Measurements from ENCODE around the gene GALE.
A peak's percentile ranks its signal among the peaks of the same experiment; 100 is the strongest.
"Not testable (repeated sequence)": the region's sequence is repeated elsewhere in the genome, so short reads cannot be mapped to it uniquely, and the experiment has no call there.

Gene GALE

GRCh38 chr1:23800400-23801337, at the start of gene GALE:
GALE (minus strand) TSS chr1:23800754; CDS start chr1:23799007, 1,747 bp downstream.
- peak; percentile 96 to 98 (median 97) for DNase-seq (ENCODE audit: low read depth in 3 of 3)

DNA sequence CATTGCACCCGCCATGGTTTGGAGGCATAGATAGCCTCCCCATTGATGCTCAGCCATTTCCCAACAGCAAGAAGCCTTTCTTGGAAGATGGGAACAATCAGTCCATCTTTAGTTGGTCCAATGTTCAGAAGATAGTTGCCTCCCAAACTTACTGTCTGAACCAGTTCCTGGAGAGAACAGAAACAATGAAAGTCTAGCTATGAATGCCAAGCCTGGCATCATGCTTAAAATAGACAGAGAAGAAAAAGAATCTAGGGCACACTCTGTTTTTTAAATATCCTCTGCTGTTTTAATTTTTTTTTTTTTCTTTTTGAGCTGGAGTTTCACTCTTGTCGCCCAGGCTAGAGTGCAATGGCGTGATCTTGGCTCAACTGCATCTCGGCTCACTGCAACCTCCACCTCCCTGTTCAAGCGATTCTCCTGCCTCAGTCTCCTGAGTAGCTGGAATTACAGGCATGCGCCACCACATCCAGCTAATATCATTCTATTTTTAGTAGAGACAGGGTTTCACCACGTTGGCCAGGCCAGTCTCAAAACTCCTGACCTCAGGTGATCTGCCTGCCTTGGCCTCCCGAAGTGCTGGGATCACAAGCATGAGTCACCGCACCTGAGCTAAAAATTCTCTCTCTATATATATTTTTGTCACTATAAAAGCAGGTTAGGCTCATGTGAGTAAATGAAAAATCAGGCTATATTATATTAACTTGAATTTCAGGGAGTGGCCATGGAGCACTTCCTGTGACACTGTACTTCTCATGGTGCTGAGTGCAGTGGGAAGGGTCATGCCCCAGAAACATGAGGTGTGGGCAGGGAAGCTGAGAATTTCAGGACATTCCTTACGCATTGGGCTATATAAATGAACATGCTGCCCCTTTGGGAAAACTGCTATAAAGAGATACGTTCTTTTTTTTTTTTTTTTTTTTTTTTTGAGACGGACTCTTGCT, 48.4 kb upstream of the GALE start:
- DNase-seq (ENCODE audit: low read depth in 3 of 3), result no peak

GRCh38 chr1:23847482-23848095, 47.0 kb upstream of the GALE start:
- DNase-seq (ENCODE audit: low read depth in 3 of 3), result not testable (repeated sequence)

GRCh38 chr1:23845163-23845562, 44.6 kb upstream of the GALE start:
- no peak for DNase-seq (ENCODE audit: low read depth in 3 of 3)

- no peak for DNase-seq (ENCODE audit: low read depth in 3 of 3)
Measured at GRCh38 chr1:23843644-23844043, 43.1 kb upstream of the GALE start.

- DNase-seq (ENCODE audit: low read depth in 3 of 3), result peak; percentile 54 to 59 (median 56)
Measured at GRCh38 chr1:23838401-23838866, 37.9 kb upstream of the GALE start.

DNA sequence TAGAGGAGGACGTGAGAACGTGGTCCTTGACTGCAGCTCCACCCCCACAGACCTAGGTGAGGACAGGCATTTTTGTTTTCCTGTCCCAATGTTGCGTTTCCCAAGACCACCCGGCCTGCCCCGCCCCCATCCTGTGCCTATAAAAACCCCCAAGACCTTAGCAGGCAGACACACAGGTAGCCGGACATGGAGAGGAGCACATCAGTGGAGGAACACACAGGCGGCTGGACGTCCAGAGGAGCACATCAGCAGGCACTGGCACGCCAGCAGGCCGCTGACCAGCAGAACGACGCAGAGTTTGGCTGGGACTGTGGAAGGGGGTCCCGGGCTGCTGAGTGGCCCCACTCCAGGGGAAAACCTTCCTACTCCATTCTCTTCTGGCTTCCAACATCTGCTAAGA, 37.4 kb upstream of the GALE start:
- DNase-seq (ENCODE audit: low read depth in 3 of 3), result peak in 1 of 3 experiments; percentile 2

GRCh38 chr1:23836037-23836436, 35.5 kb upstream of the GALE start:
- no peak for DNase-seq (ENCODE audit: low read depth in 3 of 3)

DNA sequence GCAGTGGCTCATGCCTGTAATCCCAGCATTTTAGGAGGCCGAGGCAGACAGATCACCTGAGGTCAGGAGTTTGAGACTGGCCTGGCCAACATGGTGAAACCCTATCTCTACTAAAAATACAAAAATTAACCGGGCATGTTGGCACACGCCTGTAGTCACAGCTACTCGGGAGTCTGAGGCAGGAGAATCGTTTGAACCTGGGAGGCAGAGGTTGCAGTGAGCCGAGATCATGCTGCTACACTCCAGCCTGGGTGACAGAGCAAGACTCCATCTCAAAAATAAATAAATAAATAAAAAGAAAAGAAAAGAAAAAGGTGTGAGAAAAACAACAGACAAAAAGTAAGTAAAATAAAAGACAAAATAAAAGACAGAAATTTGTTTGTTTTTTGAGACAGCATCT, 33.6 kb upstream of the GALE start:
- not testable (repeated sequence) for DNase-seq (ENCODE audit: low read depth in 3 of 3)

- no peak for DNase-seq (ENCODE audit: low read depth in 3 of 3)
Measured at GRCh38 chr1:23827717-23828116, 27.2 kb upstream of the GALE start.

DNA sequence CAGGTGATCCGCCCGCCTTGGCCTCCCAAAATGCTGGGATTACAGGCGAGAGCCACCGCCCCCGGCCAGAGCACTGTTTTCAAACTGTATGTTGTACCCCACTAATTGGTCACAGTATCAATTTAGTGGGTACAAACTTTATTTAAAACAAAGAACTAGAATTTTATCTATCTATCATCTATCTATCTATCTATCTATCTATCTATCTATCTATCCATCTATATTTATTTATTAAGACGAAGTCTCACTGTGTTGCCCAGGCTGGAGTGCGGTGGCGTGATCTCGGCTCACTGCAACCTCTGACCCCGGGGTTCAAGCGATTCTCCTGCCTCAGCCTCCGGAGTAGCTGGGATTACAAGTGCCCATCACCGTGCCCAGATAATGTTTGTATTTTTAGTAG, 26.0 kb upstream of the GALE start:
- not testable (repeated sequence) for DNase-seq (ENCODE audit: low read depth in 3 of 3)

- no peak for DNase-seq (ENCODE audit: low read depth in 3 of 3)
Measured at GRCh38 chr1:23825762-23826522, 25.4 kb upstream of the GALE start.

DNA sequence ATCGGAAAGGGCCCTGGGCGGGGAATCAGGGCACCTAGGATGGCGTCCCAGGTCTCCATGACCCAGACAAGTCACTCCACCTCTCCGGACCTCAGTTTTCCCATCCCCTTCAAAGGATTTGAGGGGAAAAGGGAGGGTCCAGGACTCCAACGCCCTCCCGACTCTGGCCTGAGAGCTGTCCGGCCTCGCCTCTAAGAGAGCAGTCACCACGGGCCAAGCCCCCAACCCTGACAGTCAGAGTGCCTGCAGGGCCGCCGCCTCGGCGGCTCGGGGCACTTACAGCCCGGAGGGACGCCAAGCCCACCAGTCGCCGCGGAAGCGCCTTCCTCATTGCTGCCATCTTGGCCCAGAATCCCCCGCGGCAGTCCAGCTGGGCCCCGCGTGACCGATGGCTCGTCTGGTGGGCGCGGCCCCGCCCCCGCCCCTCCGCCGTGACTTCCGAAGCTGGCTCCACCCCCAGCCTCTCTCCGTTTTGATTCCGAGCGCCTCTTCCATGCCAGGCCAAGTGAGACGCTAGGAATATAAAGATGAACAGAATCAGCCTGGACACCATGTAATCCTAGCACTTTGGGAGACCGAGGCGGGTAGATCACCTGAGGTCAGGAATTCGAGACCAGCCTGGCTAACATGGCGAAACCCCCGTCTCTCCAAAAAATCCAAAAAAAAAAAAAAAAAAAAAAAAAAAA, 24.7 kb upstream of the GALE start, which contains the start of gene HMGCL:
Gene HMGCL, minus strand, starts transcription at position 354 of the 686 bp plus-strand sequence. Its CDS starts 14 bp downstream, at position 340.
- peak; percentile 77 to 79 (median 78) for DNase-seq (ENCODE audit: low read depth in 3 of 3)

DNA sequence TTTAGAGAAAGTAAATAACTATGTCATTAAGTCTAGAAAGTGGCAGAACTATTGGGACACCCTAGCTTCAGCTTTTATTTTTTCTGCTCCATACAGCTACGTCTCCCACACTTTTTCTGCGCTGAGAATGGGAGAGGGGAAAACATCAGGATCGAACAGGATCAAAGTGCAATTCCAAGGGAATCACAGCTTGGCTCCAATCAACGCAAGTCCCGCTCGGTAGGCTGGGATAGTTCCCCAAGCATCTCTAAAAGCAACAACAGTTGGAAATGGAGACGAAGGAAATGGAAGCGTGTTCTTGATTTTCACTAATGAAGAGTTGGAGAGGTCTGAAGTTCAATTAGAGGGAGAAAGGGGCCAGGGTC, 24.1 kb upstream of the GALE start:
- no peak for DNase-seq (ENCODE audit: low read depth in 3 of 3)

DNA sequence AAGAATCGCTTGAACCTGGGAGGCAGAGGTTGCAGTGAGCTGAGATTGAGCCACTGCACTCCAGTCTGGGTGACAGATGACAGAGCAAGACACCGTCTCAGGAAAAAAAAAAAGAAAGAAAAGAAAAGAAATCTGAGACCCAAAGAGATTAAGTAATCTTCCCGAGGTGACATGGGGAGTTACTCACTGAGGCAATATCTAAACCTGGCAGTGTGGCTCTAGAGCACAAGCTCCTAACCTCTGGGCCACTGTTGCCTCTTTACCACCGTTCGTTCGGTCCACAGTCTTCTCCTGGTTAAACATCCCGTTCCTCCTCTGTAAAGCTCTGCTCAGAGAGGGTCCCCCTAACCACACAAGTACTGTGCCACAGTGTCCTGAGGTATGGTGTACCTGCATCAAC, 23.2 kb upstream of the GALE start:
- no peak for DNase-seq (ENCODE audit: low read depth in 3 of 3)

DNA sequence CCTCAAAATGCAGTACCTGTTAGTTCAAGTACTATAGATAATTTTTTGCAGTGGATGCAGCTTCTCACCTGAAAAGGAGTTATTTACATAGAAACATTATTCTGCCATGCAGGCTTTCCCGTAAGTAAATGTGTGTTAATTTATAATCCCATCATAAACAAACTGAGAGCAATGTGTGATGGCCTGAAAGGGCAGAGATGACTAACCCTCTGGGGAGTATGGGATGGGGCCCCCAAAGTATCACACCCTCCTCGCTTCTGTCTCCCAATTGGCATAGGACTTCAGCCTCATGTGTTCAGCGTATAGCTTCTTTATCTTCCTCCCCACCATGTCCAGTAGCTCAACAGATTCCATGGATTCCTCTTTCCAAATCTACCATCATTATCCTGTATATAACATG, 17.1 kb upstream of the GALE start:
- DNase-seq (ENCODE audit: low read depth in 3 of 3), result no peak

GRCh38 chr1:23816906-23817305, 16.4 kb upstream of the GALE start:
- no peak for DNase-seq (ENCODE audit: low read depth in 3 of 3)

DNA sequence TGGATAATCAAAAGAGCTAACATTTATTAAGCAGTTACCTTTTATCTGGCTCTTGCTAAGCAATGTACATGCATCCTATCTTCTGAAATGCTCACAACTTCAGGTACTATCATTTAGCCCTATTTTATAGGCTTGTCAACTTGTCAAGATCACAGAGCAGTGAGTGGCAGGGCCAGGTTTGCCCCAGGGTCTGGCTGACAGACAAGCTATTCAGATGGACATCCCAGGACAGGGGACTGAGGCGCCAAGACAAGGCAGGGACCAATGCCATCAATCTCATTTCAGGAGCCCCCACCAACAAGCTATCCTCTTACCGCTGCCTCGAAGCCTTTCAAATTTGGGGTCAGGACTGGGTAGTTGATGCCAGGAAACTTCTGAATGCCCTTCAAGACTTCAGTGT, 15.8 kb upstream of the GALE start:
- no peak for DNase-seq (ENCODE audit: low read depth in 3 of 3)

DNA sequence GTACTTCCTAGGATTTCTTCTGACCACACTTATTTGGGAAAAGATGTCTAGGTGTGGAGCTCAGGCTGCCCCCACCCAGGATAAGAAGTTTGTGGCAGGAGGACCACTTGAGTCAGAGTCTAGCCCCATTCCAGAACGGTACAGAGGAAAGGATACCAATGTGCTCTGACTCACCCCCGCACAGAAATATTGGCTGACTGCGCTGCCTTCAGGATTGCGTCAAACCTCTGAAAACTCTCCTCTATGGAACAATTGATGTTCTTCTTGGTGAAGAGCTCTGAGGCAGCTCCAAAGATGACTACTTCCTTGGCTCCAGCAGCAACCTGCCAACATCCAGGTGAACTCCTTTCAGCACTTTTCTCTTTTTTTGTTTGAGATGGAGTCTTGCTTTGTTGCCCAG, 13.5 kb upstream of the GALE start:
- no peak for DNase-seq (ENCODE audit: low read depth in 3 of 3)

- no peak for DNase-seq (ENCODE audit: low read depth in 3 of 3)
Measured at GRCh38 chr1:23810818-23811540, 10.4 kb upstream of the GALE start.

Data from stimulated activated CD4-positive, alpha-beta T cell treated with anti-CD3 and anti-CD28 coated beads, TNF-alpha, amount 100 ng/mL, for 4 hours (primary cell).